GM19463 (cell line): ENCODE results near the gene SLC51B.
"Not testable (repeated sequence)": the region's sequence is repeated elsewhere in the genome, so short reads cannot be mapped to it uniquely, and the experiment has no call there.

Experiments
- ATAC-seq: cut with Tn5 transposase; IDR thresholded peaks from one replicate; pipeline ENCODE4 v1.9.1; 2021; ENCODE audit warnings: mild to moderate bottlenecking, moderate library complexity; ENCODE audit not compliant: unreplicated experiment

The SLC51B gene

GRCh38 chr15:65041787-65042186, 3.4 kb upstream of the SLC51B start:
- no peak for ATAC-seq

DNA sequence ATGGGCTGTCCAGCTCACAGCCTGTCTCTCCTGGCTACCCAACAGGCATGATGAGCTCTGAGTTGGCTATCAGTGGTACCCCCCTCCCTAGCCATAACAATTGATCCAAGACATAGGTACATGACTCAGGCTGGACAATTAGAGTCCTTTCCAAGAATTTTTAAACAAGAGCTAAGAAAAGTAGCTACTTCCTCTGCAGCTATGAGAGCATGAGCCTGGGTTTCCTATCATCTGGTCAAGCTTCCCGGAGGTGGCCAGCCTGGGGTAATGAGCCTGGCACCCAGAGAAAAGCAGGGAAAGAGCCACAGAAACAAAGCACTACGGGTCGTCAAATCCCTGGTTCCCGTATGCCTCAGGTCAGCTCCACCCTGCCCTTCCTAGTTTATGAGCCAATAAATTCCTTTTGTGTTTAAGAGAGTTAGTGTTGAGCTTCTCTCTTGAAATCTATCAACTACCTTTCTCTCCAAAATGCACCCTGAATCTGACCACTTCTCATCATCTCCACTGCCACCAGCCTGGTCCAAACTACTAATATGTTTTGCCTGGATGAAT, 2.3 kb upstream of the SLC51B start:
- no peak for ATAC-seq

DNA sequence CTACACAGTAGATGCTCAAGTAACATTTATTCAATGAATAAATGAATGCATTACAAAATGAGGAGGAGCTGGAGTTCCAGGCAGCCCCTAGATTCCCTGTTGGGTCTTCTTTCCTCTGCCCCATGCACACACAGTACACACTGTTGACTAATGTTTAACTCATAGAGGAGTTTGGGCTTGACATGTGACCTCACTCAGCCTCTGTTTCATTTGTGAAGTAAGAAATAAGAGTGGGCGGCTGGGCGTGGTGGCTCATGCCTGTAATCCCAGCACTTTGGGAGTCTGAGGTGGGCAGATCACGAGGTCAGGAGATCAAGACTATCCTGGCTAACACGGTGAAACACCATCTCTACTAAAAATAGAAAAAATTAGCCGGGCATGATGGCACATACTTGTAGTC, 969 bp upstream of the SLC51B start:
- not testable (repeated sequence) for ATAC-seq

DNA sequence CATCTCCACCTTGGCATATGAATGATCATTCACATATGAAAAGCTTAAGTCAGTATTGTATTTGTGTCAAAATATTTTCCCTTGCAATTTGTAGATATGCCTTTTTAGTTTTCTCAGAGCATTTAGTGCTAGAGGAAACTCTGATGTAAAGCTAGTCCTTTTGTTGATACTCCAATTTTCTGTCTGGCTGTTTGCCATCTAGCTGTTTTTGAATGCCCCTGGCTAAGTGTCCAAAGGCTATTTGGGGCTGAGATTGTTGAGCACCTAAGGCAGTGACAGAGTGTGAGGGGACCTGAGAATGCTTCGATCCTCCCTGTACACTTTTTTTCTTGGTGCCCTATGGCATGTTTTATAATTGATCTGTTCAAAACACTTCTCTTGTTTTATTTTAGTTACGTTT, 3.1 kb downstream of the SLC51B start:
- no peak for ATAC-seq

DNA sequence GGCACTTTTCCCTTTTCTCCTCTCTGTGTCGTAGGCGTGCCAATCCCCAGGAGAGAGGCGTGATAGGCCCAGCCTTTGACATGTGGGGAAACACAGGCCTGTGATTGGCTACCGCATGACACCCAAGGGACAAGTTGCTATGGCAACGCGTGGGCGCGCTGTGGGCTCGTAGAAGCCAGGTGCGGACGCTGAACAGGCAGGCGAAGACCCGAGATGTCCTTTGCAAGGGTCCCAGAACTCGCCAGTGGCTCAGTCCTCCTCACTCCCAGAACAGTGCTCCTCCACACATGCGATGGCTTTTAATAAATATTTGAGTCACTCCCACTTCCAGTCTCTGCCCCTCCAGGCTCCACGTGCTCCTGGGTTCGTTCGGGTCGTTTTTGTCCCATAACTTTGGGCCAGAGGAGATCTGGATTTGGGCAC, 4.2 kb downstream of the SLC51B start:
- peak; percentile 95 for ATAC-seq

GRCh38 chr15:65050270-65050669, 5.1 kb downstream of the SLC51B start:
- no peak for ATAC-seq

DNA sequence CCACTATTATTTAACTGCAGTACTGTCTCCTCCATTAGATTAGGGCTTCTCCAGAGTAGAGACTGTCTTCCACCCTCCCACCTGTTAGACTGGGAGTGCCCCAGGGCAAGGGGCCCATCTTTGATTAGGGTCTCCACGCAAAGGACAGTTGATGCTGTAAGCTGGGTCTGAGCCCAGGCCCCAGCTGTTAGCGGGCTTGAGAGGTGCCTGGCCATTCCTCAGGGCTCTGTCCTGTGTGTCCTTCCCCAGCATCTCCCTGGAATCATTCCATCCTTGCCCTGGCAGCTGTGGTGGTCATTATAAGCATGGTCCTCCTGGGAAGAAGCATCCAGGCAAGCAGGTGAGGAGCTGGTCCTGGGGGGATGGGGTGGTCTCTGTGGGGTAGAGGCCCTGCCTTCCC, 6.1 kb downstream of the SLC51B start:
- no peak for ATAC-seq

DNA sequence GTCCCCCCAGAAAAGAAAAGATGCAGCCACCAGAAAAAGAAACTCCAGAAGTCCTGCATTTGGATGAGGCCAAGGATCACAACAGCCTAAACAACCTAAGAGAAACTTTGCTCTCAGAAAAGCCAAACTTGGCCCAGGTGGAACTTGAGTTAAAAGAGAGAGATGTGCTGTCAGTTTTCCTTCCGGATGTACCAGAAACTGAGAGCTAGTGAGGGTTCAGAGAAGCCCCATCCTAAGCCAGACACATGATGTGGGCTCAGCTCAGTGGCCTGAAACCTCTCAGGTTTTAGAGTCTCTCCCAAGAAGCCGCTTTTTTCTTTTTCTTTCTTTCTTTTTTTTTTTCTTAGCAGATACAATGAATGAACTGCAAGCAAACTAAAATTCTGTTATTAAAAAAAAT, 7.8 kb downstream of the SLC51B start:
- ATAC-seq, result no peak

DNA sequence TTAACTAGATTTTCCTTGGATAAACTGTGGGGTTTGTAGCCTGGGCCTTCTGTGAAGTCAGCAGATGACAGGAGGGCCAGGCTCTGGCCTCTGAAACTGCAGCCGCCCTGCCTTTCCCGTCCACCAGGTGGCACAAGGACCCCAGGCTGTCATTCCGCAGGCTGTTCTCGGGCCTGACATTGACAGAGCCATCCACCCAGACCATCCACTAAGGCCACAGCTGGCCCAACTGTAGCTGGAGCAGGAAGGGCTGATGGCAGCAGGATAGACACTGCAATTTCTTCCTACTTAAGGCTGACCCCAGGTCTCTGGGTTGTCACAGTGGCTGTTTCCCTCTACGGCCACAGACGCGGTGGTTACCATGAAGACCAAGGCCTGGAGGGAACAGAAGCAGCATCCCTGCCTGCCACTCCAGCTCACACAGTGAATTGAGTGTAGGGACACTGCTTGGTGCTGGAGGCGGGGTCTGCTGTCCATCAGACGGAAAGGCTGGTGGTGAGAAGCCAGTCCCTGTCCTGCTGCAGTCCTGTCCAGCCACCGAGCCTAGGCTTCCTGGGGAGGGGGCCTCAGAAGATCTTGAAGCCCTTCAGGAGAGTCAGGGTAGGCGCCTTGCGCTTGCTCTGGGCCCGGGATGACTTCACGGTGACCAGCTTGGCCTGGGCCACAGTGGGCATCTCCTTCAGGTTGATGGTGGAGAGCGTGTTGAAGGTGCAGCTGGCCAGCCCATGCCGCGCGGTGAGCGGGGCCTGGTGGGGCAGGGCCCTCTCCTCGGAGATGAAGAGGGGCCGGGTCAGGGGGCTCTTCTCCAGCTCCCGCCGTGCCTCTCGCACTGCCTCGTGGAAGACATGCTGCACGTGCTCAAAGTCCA, 9.4 kb downstream of the SLC51B start:
- peak; percentile 47 for ATAC-seq

DNA sequence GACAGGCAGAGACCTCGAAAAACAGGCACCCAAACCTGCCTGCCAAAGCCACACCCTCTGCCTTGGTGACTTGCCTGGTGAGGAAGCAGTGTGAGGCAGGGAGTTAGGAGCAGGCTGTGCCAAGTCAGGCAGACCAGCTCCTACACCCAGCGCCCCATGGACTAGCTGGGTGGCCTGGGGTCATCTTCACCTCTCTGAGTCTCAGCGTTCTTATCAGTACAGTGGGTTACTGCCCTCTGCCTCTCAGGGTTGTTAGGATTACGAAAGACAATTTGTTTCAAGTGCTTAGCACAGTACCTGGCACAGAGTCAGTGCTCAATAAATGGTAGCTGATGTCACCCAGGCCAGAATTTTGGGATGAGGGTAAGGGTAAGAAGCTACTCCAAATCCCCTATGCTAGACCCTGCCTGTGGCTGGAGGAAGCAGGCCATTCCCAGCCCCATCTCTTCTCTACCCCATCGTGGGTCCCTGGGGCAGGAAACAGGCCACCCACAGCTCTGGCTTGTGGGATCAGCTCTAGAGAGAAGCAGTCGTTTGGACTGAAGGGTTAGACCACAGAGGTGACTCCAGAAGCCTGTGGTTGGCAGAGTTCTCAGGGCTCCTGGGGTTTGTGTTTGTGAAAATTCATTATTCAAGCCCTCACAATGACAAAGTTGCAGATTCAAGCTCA, 10.1 kb downstream of the SLC51B start:
- ATAC-seq, result no peak

DNA sequence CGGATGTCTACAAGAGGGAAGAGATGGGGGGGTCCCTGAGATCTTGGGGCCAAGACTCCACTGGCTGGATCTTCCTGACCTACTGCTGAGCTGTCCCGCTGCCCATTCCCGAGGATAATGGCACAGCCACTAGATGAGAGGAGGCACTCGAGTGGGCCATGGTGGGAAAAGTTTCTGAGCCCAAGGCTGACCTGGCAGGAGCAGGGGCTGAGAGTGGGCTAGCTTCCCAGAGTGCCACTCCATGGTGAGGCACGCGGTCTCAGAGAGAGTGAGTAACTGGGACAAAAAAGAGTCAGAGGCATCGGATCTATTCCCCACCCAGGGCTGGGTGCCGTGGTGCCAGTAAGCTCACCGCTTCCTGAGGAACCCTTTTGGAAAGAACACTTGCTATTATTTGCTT, 10.9 kb downstream of the SLC51B start:
- ATAC-seq, result no peak

DNA sequence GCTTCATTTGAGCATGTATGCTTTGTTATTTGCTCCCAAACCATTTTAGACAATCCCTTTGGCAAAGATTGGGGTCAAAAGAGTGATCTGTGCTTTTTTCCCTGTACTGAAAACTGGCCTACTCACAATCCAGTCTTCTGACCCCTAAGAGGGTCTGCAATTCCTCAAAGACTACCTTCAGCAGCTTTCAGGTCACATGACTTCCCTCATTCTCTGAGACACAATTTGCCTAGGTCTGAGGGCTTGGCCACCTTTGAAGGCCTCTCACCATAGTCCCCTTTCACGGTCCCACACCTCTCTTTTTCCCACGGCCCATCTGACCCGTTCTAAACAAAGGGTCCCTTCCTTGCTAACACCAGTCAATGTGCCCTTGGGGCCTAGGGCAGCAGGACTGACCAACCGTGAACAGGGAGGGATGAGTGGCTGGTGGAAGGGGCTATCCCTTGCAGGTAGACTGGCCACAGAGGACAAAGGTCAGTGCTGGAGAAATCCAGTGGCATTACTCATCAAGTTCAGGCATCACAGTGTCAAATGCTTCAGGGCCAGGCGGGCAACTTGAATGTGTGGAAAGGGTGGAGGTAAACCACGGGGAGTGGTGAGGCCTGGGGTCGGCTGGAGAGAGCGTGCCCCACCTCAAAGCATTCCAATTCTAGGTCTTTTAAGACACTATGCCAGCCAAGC, 11.8 kb downstream of the SLC51B start:
- no peak for ATAC-seq

- no peak for ATAC-seq
Observed at GRCh38 chr15:65057549-65057940, 12.4 kb downstream of the SLC51B start.

- ATAC-seq, result no peak
Observed at GRCh38 chr15:65058394-65059368, 13.5 kb downstream of the SLC51B start.

DNA sequence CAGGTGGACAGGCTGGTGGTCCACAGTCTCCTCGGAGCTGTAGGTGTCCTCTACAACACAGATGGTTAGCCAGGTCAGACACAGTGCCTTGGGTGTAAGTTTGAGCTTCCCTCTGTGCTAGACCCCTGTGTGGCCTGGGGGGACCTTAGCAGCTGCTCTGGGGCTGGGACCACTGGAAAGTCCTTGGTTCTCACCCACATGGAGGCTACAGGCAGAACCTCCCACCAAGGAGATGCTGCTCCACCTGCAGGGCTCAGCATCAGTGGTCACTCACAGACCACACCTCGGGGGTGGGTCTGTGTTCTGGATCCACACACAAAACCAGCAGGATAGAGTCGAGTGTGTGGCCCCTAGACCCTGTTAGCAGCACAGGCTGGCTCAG, 14.2 kb downstream of the SLC51B start:
- no peak for ATAC-seq

GRCh38 chr15:65059931-65060596, 14.9 kb downstream of the SLC51B start:
- no peak for ATAC-seq

DNA sequence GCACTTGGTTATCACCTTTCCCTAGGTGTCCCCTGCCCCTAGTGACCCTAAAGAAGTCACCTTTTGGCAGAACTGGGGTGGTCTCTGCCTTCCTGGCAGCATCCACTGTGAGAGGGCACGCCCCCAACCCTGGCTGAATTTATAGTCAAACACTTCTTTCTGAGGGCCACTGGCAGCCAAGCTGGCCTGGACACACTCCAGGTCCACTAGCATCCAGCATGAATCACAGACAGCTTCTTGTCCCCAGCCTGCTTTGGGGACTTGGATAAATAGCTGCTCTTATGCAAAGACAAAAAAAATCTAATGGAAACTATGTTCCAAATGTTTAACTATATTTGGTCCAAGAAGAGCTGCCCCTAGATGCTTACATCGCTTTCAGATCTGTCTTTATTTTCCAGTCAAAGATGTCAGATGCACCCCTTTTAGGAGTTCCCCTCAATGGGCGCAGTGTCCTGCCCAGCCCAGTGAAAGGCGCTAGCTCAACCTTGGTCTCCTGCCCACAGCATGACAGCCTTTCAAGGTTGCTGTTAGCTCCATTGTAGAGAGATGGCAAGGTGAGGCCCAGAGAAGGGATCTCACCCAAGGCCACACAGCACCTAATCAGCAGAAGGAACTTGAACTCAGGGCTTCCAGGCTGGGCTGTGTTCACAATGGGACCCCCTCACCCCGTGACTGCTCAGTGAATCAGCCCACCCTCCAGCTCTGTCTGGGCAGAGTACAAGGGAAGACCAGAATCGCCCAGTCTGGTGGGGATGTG, 15.6 kb downstream of the SLC51B start:
- no peak for ATAC-seq

- ATAC-seq, result no peak
Observed at GRCh38 chr15:65062061-65062460, 16.9 kb downstream of the SLC51B start.

DNA sequence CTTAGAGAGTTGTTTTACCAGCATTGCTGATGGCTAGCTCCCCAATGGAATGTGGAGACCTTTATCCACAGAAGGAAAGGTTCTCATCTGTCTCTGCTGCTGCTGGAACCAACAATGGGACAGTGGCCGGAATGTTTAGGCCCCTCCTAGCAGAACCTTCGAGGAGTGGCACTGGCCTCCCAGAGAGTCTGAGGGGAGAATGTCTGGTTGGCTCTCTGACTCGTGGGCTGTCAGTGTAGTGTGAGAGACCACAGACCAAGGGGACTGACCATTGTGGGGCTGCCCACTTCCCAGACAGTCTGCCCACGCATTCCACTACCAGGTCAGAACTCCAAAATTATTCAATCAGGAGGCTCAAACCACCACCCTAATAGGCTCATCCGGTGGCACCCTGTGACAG, 17.5 kb downstream of the SLC51B start:
- no peak for ATAC-seq
